Ascending aorta (tissue), 2 donors: ENCODE data around the gene MYLK4. TPM values are rescaled to one million over a fixed set of nuclear protein-coding genes. Genes with fewer than 3 reads are reported as not detected.

Source experiments
- DNase-seq, 2 donors: peaks; one replicate each; pipeline ENCODE4 v3.0.0-alpha.2; 2019; ENCODE audit warnings: low spot score in 2 of 2
- H3K27ac ChIP-seq, 2 donors: fragments of 200-600 bp; sonication (generic); one replicate each; pipeline ENCODE4 v1.5.1; 2016 to 2017; ENCODE audit warnings: mild to moderate bottlenecking in 1 of 2
- H3K27me3 ChIP-seq: fragments of 200-600 bp; sonication (generic); one replicate; pipeline ENCODE4 v1.5.1; 2017
- H3K36me3 ChIP-seq, 2 donors: fragments of 200-600 bp; sonication (generic); one replicate each; pipeline ENCODE4 v1.5.1; 2016
- H3K4me1 ChIP-seq, 2 donors: fragments of 200-600 bp; sonication (generic); one replicate each; pipeline ENCODE4 v1.5.1; 2016 to 2017; ENCODE audit warnings: mild to moderate bottlenecking in 1 of 2
- H3K4me3 ChIP-seq, 2 donors: fragments of 200-600 bp; sonication (generic); one replicate each; pipeline ENCODE4 v1.5.1; 2016 to 2017; ENCODE audit warnings: mild to moderate bottlenecking in 1 of 2
- H3K9me3 ChIP-seq, 2 donors: fragments of 200-600 bp; sonication (generic); one replicate each; pipeline ENCODE4 v1.5.1; 2016
- intact Hi-C: fragments of 100-400 bp; cut with DNase I; formaldehyde crosslinking; loops from one replicate; pipeline ENCODE4 v1.15.1; 2023
- total RNA-seq: library from RNA; depleted of rRNA; stranded (reverse); fragments of >200 nt; gene quantifications from one replicate; pipeline ENCODE4 v1.1.0, GENCODE V29; 2016
- TF ChIP-seq, protein P1 (sequence below), 3 experiments: fragments of 200-600 bp in 2 of 3; fragments of 450-650 bp in 1 of 3; sonication (generic) in 2 of 3; IDR thresholded peaks; one replicate each; pipeline ENCODE4 v1.5.1; 2016 to 2019; ENCODE audit warnings: antibody characterized with exemption in 3 of 3, mild to moderate bottlenecking in 1 of 3, moderate library complexity in 1 of 3

MYLK4 gene
- total RNA-seq, 1 donor from 2014 or later = not detected

DNA sequence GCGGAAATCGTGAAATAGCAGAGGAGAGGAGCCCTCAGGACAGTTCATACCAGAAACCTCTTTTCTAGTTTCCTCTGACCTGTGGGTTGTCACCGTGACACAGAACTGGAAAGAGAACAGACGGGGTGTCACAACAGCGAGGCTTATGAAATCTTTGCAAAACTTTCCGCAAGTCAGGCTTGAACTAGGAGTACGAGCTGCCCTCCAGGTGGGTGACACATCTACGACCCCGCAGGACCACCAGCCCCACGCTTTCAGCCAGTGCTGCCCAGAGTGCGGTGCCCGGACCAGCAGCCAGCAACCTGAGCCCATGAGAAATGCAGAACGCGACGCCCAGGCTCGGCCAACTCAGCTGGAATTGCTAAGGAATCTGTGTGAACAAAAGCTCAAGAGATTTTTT lies 45.2 kb upstream of the MYLK4 start:
- H3K27me3 ChIP-seq = no peaks in the 10 kb centered on the region
- H3K9me3 ChIP-seq = no peaks in the 10 kb centered on the region
- TF ChIP-seq, protein P1, sequence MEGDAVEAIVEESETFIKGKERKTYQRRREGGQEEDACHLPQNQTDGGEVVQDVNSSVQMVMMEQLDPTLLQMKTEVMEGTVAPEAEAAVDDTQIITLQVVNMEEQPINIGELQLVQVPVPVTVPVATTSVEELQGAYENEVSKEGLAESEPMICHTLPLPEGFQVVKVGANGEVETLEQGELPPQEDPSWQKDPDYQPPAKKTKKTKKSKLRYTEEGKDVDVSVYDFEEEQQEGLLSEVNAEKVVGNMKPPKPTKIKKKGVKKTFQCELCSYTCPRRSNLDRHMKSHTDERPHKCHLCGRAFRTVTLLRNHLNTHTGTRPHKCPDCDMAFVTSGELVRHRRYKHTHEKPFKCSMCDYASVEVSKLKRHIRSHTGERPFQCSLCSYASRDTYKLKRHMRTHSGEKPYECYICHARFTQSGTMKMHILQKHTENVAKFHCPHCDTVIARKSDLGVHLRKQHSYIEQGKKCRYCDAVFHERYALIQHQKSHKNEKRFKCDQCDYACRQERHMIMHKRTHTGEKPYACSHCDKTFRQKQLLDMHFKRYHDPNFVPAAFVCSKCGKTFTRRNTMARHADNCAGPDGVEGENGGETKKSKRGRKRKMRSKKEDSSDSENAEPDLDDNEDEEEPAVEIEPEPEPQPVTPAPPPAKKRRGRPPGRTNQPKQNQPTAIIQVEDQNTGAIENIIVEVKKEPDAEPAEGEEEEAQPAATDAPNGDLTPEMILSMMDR (IDR thresholded peaks at IDR 0.05) = no peak
- no peak overlapping the region for H3K27ac ChIP-seq
- H3K4me3 ChIP-seq = no peak overlapping the region
- intact Hi-C loops = no loop called here
- no peak for DNase-seq
- no peaks in the 10 kb centered on the region for H3K36me3 ChIP-seq
- H3K4me1 ChIP-seq = peaks cover 5 to 21% of the 10 kb centered on the region in 2 donors

DNA sequence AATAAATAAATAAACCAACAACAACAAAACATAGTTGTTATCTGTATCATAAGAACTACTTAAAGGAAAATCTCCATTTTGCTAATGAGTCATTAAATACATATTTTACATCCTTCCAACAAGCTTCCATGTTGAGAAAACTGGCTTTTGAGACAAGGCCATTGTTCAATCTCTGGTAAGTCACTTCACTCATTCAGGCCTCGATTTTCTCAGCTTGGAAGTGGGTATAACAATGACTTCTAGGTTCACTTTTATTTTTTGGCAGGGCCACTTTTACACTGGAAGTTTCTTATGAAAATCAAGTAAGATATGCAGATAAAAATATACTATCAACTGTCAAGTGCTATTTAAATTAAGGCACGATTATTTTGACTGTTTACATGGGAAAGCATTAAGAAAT lies 44.4 kb upstream of the MYLK4 start:
- intact Hi-C loops = no loop called here
- TF ChIP-seq, protein P1 (IDR thresholded peaks at IDR 0.05) = no peak
- H3K27ac ChIP-seq = no peak overlapping the region
- H3K27me3 ChIP-seq = no peaks in the 10 kb centered on the region
- H3K36me3 ChIP-seq = no peaks in the 10 kb centered on the region
- peaks cover 8 to 25% of the 10 kb centered on the region in 2 donors for H3K4me1 ChIP-seq
- no peaks in the 10 kb centered on the region for H3K9me3 ChIP-seq
- no peak for DNase-seq
- H3K4me3 ChIP-seq = no peak overlapping the region

DNA sequence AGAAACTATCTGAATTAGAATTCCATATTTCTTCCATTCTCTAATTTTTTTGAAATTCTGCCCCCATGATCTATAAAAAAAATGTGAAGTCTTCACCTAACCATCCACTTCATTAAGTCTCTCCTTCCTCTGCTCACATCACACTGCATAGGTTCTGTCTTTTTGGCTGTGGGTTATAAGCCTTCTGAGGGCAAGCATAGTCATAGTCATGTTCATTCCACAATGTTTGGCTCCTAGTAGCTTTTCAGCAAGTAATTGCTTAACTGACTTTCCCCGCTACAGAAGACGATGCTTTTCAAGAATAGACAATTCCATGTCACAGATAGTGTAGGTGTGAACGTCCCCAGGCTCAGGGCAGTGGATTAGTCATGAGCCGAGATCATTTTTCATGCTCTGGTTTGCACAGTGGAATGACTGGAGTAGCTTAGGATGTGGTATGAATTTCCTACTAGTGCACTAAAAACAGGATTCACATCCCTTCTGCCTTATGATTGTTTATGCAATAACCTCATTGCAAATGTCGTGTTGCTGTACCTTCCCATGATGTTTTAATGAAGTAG lies 43.5 kb upstream of the MYLK4 start:
- Histone ChIP-seq H3K4me1 (peaks cover 9 to 34% of the 10 kb centered on the region in 2 donors), H3K36me3 (no peaks in the 10 kb centered on the region), H3K4me3 (no peak overlapping the region), H3K27ac (peak overlapping the region in 1 of 2 donors; percentile 89), H3K27me3 (no peaks in the 10 kb centered on the region), H3K9me3 (no peaks in the 10 kb centered on the region)
- intact Hi-C loops = no loop called here
- no peak for DNase-seq
- TF ChIP-seq, protein P1 (IDR thresholded peaks at IDR 0.05) = no peak

DNA sequence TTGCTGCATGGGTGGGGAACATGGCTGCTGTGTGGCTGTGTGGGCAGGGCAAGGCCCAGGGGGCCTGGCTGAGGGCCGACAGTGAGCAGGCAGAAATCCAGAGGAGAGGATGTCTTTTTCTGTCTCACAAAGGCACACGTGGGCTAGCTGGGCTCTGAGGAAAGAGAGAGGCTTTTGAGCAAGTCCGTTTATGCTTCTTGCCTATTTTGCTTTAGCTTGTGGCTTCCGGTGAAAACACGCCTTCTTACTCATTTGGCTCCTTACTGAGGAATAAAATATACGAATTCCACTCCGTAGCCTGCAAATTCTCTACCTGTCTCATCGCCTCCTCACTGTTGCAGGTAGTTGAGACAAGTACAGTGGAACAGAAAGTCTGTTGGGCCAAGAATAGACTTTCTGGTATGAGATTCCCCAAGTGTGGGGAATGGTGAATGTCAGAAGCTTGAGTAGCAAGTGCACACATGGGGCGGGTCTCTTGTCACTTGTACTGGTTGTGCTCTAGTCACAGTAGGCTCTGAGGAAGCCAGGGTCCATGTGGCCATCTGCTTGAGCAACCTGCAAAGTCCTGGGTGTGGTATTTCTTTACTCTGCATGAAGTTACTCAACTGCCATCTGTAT lies 42.9 kb upstream of the MYLK4 start:
- Histone ChIP-seq H3K27ac (peak overlapping the region; percentile 89 to 95), H3K4me3 (no peak overlapping the region), H3K4me1 (peaks cover 9 to 38% of the 10 kb centered on the region in 2 donors), H3K27me3 (no peaks in the 10 kb centered on the region), H3K36me3 (no peaks in the 10 kb centered on the region), H3K9me3 (no peaks in the 10 kb centered on the region)
- TF ChIP-seq, protein P1 (IDR thresholded peaks at IDR 0.05) = no peak
- intact Hi-C loops = no loop called here
- DNase-seq = no peak

DNA sequence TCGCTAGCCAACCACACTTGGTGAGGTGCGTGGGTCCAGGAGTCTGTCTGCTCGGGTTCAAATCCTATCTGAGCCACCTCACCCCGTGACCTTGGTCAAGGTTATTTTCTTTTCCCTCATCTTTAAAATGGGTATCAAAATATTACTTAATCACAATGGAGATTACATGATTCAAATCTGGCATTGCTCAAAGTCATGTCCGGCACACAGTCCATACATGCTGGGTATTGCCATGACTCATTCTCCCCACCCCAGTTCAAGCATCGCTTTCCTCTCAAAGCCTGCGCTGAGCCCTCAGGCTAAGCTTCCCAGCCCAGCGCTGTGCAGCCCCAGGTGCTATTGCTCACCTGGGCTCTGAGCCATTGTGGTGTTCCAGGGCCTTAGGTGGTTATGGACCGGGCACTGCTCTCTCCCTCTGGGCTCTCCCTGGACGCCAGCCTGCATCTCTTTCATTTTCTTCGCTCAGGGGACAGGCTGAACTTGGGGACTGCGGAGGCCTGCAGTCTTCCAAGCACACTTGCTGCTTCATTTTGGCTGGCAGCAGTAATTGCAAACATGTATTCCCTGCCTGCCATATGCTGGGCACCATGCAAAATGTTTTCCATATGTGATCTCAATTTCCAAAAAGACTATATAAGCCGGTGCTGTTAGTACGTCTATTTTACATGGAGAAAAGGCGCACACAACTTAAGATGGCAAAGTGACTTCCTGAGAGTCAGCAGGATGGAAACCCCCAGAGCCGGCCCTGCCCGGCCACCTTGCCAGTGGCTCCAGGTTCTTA lies 41.8 kb upstream of the MYLK4 start:
- Histone ChIP-seq H3K27ac (peak overlapping the region; percentile 89 to 95), H3K36me3 (peaks cover 0 to 1% of the 10 kb centered on the region in 2 donors), H3K9me3 (no peaks in the 10 kb centered on the region), H3K27me3 (no peaks in the 10 kb centered on the region), H3K4me1 (peaks cover 9 to 38% of the 10 kb centered on the region in 2 donors), H3K4me3 (no peak overlapping the region)
- intact Hi-C loops = no loop called here
- DNase-seq = no peak
- TF ChIP-seq, protein P1 (IDR thresholded peaks at IDR 0.05) = no peak
